Muscle of back (tissue), 11 donors: ENCODE results near the gene ATP8B4. TPM values are rescaled to one million over a fixed set of nuclear protein-coding genes. Genes with fewer than 3 reads are reported as not detected.
A peak's percentile ranks its signal among the peaks of the same experiment; 100 is the strongest.

Experiments
- DNase-seq, 3 donors: peaks; one replicate each; pipeline versions ENCODE4 v3.0.0 to v3.0.0-alpha.2; 2013
- polyA plus RNA-seq, 10 donors: library from polyadenylated mRNA; unstranded; fragments of 120-200 nt; gene quantifications; one replicate each; pipeline ENCODE4 v1.2.1, GENCODE V29; 2013; ENCODE audit not compliant: insufficient read length in 10 of 10

ATP8B4 gene
- polyA plus RNA-seq, 10 donors = 1.6 to 4.0 (median 3.0) TPM

- no peak for DNase-seq
Observed at GRCh38 chr15:49898097-49898496, 220.9 kb downstream of the ATP8B4 start.

GRCh38 chr15:49895347-49896223 lies 223.4 kb downstream of the ATP8B4 start:
- no peak for DNase-seq

GRCh38 chr15:49890689-49891088 lies 228.3 kb downstream of the ATP8B4 start:
- DNase-seq = no peak

GRCh38 chr15:49889536-49889935 lies 229.5 kb downstream of the ATP8B4 start:
- DNase-seq = no peak

GRCh38 chr15:49888734-49889133 lies 230.3 kb downstream of the ATP8B4 start:
- no peak for DNase-seq

DNA sequence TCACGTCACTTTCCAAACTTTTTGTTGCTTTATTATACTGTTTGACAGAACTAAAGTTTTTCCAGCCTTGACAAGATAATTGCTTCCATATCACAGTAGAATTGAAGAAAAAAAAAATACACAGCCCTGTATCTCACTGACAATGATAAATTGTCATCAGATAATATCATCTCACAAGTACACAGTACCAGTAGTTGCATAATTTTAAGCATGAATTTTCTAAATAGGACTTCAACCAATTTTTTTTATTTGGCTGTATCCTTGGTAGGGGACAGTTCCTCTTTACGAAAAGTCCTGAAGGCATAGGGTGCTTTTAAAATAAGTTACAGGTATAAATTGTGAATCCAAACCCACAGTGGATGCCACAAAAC lies 230.7 kb downstream of the ATP8B4 start:
- DNase-seq = no peak

DNA sequence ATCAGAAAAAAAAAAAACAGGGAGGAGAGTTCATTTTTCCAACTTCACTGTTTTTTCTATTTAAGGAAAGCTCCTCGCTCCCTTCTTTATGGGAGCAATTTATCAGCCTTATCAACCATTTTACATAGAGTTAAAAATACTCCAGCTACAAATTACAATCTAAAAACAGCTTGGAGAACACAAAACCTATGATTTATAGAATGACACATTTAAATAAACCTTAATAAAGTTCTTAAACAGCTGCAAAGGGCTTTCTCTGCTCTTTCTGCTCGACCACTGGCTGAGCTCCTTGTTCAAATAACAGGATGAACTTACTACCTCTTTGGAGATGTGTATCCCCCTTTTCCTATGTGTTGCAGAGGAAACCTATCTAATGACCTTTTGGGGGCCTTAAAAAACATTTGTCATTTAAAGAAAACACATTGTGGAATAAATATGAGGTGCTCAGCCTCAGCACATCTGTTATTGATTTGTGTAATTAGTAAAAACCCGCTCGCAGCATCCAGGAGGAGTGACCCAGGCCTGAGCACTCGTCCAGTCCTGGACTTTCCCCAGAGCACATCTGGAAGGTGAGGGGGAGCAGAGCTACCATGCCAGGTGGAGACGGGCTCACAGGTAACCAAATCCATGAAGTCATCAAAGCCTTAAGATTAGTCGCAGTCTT lies 231.2 kb downstream of the ATP8B4 start:
- peak in 2 of 3 donors; percentile 47 to 83 for DNase-seq

GRCh38 chr15:49883121-49883520 lies 235.9 kb downstream of the ATP8B4 start:
- no peak for DNase-seq

- no peak for DNase-seq
Observed at GRCh38 chr15:49881866-49882265, 237.2 kb downstream of the ATP8B4 start.

DNA sequence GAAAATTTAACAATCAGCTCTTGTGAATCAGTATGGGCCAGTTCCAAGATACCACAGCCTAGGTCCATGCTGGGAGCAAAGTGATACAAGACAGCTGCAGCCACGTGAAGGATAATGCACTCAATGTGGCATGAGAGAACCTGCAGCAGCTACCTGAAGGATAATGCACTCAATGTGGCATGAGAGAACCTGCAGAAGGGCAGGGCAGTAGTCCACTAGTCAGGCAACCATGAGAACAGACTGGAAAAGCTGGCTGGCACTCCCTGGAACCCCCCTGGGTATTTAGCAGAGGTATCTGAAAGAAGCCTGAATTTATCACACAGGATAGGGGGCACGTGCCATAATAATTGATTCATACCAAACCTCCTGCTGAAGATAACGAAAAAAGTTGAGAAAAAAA lies 237.6 kb downstream of the ATP8B4 start:
- DNase-seq = no peak

- DNase-seq = peak; percentile 73 to 91 (median 77)
Observed at GRCh38 chr15:49877873-49878521, 241.0 kb downstream of the ATP8B4 start.

DNA sequence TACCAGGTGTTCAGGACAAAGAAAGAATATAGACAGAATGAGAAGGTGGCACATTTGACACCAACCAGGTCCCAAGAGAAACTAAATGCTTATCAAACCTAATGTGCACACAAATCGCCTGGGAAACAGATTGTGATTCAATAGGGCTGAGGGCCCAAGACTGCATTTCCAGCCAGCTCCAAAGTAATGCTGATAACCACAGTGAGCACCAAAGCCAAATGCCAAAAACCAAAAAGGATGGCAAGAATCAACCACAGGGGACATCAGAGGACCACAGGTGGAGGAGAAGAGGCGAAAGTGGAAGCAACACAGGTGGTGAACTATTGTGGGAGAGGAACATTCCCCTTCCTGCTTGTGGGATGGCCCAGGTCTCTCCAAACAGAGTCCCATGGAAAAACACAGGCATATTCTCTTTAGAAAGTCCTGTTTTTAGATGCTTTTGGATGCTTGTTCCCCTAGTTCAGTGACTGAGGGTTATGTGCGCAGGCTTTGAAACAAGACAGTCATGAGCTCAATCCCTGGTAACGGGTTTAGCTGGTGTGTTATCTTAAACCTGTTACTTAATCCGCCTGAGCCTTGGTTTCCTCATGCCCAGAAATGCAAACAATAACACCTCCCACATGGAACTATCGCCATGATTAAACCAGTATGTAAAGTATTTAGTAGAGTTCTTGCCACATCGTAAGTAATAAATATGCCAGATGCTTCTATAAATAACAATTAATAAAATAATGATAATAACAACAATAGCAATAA lies 241.7 kb downstream of the ATP8B4 start:
- DNase-seq = no peak

GRCh38 chr15:49876401-49877038 lies 242.5 kb downstream of the ATP8B4 start:
- peak in 1 of 3 donors; percentile 62 for DNase-seq

GRCh38 chr15:49875392-49875791 lies 243.6 kb downstream of the ATP8B4 start:
- no peak for DNase-seq

- DNase-seq = no peak
Observed at GRCh38 chr15:49870472-49870871, 248.6 kb downstream of the ATP8B4 start.

DNA sequence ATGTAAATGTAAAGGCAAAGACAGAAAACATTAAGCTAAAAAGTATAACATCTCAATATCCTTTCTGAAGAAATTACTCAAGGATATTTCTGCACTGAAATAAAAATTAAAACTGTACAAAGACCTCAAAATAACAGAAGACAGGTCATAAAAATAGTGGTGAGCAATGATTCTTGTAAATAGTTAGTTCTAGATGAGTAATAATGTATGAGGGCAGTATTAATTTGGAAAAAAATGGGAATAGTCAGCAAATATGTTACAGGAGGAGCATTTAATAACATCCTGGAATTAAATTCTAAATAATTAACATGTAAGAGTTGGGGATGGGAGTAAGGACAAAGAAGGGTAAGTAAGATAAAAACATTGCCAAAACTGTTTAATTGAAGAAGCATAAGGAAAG lies 250.7 kb downstream of the ATP8B4 start:
- DNase-seq = no peak

DNA sequence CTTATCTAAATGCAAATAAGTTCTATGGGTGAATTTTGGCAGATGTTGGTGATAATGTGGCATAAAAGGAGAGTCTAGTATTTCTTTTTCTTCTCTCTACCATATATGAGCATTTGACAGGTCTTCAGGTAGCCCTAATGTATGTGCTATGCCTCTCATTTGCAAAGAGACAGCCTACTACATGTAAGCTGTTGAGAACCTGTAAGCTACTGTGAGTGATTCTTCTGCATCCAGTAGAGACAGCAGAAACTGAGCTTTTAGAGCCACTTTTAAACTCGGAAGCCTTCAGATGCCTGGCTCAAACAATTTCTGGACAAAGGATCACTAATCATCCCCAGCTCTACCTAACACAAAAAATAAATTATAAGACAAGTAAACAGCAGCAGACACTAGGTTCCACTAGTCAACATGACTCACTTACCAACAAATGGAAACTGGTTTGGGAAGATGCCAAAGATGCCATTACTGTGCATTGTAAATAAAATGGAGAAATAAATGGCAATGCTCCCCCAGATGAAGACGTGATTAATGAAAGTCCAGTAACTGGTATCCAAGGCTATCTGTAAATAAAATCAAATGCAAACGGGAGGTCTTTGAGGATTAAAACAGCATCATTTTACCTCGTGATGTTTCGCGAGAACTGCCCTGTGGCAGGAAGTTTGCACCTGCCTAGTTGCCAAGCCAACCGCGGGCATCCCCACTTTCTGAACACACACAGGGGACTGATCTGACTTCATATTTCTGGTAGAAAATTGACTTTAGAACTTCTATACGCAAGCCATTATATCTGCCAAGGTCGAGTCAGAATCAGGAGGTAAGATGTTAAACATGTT lies 252.9 kb downstream of the ATP8B4 start:
- DNase-seq = no peak

- no peak for DNase-seq
Observed at GRCh38 chr15:49864251-49864650, 254.8 kb downstream of the ATP8B4 start.

GRCh38 chr15:49863431-49864224 lies 255.4 kb downstream of the ATP8B4 start:
- DNase-seq = peak in 1 of 3 donors; percentile 80

- peak in 2 of 3 donors; percentile 56 to 74 for DNase-seq
Observed at GRCh38 chr15:49860101-49860500, 258.9 kb downstream of the ATP8B4 start.
